GM19238 (cell line): Measurements from ENCODE around the gene CPO.
"Not testable (repeated sequence)": the region's sequence is repeated elsewhere in the genome, so short reads cannot be mapped to it uniquely, and the experiment has no call there.

Experiments used
- DNase-seq: peaks from one replicate; pipeline ENCODE4 v3.0.0; 2011; ENCODE audit warnings: low spot score; ENCODE audit not compliant: insufficient read length

Gene CPO, protein sequence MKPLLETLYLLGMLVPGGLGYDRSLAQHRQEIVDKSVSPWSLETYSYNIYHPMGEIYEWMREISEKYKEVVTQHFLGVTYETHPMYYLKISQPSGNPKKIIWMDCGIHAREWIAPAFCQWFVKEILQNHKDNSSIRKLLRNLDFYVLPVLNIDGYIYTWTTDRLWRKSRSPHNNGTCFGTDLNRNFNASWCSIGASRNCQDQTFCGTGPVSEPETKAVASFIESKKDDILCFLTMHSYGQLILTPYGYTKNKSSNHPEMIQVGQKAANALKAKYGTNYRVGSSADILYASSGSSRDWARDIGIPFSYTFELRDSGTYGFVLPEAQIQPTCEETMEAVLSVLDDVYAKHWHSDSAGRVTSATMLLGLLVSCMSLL

DNA sequence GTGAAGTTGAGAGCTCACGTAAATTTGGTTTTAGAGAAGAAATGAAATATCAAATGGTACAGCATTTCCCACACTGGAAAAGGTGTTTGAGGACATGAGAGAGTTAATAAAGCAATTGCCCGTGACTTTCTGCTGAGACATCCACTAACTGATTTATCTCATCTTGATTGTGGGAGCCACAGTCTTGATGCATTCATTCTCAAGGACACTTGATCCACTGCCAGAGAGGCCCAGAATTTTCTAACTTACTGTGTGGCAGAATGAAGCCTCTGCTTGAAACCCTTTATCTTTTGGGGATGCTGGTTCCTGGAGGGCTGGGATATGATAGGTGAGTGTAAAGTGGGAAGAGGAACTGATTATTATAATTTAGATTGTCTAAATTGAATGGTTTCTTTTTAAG, at the start of gene CPO:
CPO (plus strand) TSS at position 179 of the 400 bp plus-strand sequence; CDS start at position 261, 82 bp downstream.
- DNase-seq: no peak

DNA sequence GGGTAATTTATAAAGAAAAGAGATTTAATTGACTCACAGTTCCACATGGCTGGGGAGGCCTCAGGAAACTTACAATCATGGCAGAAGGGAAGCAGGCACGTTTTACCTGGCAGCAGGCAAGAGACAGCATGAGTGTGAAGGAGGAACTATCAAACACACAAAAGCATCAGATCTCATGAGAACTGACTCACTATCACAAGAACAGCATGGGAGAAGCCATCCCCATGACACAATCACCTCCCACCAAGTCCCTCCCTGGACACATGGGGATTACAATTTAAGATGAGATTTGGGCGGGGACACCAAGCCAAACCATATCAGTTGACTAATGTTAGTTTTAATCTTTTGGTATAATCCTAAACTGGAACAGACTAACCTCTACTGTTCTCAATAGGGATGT, 49.1 kb upstream of the CPO start:
- no peak for DNase-seq

DNA sequence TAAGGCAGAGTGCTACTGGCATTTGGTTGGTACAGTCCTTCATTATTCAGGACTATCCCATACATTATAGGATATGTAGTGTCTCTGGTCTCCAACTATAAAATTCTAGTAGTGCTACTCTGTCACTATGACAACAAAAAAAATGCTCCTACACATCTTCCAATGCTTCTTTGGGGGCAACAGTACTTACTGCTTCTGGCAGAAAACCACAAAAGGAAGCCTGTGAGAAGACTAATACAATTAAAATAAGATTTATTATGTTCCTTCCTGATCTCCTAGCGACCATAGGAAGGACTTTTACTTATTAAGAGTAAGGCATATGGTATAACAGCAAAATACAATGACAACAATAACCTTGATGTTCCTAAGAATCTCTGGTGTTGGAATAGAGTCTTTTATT, 48.4 kb upstream of the CPO start:
- no peak for DNase-seq

DNA sequence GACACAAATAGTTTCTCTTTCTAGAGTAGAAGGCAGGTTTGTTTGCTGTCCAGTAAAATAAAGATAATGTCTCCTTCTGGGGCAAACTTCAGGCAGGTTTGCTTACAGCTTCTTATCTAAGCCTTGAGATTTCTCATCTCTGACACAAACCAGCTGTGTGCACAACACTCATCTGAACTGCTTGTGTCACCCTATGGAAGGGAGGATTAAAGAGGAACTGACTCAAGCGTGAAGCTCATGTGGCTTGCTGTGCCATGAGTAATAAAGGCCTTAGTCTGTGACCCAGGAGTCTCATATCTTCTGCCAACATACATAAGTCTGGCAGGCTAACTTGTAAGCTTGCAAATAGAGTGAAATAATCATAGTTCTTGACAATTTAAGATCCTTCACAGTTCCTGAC, 24.2 kb upstream of the CPO start:
- no peak for DNase-seq

DNA sequence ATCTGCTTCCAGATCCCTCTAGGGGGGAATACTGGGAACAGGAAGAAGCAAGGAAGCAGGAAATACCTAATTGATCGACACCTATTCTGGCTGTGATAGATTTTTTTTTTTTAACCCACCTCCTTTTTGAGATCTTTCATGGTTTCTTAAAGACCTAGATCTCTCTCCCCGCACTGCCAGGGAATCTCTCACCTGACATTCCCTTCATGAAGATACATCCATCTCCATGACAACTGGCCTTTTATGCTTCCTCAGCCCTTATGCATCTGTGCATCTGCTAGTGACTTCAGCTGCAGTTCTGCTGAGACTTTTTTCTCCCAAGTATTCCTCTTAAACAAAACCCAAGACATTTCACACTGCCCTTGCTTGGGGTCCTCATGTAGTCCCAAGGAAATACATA, 21.1 kb upstream of the CPO start:
- no peak for DNase-seq

DNA sequence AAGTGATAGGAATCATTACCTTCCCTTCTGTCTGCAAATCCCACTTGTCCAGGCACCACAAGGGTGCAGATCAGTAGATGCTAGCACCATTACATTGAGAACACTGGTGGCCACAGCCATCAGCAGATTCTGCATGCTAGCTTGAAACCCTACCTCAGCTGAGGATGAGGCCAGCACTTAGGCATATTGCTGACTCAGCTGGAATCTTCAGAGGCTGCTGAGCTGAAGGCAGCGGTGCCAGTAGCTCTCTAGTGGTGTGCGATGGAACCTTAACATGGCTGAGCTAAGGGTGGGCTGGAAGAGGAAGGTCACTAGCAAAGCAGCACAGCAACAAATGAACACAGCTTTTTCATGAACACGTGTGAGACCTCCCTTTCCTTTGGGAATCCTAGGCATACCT, 19.0 kb upstream of the CPO start:
- no peak for DNase-seq

DNA sequence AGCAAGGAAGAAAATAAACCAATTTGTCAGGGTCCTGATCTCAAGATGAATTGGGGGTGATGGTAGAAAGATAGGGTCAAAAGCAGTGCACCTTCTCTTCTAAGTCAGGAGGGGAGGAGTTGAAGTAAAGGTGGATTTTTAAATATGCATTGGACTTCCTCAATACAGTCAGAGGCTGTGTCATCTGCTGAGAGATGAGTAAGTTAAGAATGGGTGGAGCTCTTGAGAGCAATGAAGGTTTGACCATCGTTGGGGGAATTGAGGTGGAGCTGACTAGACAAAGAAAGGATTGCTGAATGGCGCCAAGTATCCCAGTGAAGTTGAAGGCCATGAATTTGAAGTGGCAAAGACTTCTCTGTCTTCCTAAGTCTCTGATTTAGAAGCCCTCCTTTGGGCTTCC, 18.4 kb upstream of the CPO start:
- DNase-seq: no peak

DNA sequence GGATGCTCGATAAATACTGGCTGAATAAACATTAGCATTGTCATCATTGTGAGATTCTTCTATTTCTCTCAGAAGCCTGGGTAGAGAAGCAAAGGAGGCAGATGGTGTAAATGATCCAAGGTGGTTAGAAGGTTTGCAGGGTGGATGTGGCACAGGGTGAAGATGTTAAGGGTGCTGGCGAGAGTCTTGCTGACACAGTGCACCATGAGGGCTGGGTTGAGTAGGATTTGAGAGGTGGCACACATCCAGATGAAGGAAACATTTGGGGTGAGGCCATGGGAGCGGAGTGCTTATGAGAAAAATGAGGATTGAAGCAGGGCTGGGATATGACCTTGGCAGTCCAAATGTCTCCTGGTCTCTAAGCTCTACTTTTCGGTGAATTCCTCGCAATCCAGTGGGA, 17.8 kb upstream of the CPO start:
- DNase-seq: no peak

DNA sequence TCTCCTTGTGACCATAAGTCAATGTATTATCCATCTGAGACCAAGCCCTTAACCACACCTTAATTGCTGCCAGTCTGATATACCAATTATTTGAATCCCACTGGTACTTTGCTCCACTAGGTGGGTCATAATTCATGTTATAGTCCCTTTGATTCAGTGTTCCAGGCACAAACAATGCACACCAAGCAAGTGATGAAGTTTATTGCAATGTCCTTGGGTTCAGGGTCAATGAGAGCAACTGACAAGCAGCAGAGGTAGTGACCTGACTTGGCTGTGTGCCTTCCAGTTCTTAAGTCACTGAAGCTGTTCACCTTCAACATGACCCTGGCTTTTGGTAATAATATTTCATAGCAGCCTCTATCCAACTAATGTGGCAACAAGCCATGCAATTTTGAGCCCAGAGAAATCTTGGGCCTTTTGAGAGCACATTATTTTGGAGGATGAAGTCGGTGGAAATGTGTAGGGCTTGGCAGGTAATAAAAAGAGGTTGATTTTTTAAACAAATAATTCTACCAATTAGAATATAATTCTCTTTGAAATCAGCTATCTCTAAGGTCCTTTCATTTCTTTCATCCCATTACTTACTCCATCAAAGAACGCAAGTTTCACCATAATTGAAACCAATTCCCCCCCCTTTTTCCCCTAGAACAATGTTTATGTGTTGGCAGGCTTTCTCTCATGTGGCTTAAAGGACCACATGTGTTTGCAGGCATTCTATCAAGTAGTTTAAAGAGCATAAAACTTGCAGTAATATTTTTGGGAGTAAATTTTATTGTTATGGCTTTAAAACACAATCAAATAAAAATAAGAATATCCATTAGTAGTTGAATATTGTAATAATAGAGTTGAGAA, 3.1 kb upstream of the CPO start:
- DNase-seq: no peak

DNA sequence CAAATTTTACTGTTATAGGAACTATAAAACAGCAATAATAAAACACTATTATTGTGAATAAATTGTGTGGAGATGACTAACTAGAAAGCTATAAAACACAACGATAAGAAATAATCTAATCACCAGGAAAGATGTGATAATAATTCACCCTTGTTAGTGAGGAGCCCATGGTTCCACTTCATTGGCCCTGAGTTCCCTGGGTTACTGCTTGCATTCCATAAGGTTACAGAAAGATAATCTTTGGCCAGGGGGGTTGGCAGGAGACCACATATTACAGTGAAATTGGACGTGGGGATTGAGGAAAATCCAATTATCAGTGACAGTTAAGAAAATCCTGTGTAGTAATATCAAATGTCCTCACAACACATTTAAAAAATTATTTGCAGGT, 2.5 kb upstream of the CPO start:
- DNase-seq: no peak

DNA sequence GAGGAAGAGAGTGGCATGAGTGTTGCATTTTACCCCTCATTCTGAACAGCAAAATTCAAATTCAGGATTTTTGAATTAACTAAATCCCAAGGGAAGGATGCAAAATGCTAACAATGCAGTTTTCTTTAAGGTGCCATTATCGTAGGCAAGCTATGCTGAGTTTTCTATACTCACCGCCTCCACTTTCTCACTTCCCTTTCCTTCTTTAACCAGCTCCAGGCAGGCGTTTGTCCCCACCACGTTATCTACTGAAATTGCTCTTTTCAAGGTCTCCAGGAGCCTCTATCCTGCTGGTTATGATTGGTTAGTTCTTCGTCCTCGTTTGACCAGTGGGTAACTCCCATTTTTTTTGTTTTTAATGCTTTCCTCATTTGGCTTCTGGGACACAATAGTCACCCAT, 1.8 kb upstream of the CPO start:
- no peak for DNase-seq

DNA sequence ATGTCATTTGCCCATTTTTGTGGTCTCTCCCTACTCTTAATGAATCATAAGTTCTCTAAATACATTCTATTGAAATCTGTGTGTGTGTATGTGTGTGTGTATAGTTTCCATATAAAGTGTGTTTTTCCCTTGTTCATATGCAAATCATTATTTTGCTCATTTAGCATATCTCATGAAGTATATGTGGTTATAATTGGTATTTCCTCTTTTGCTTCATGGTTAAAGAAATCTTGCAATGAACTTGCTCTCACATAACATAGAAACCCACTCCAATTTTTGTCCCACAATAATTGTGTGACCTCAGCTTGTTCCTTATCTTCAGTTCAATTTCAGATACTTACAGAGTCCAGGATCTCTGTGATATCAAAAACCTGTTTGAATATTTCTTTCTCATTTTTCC, 1.2 kb downstream of the CPO start:
- no peak for DNase-seq

DNA sequence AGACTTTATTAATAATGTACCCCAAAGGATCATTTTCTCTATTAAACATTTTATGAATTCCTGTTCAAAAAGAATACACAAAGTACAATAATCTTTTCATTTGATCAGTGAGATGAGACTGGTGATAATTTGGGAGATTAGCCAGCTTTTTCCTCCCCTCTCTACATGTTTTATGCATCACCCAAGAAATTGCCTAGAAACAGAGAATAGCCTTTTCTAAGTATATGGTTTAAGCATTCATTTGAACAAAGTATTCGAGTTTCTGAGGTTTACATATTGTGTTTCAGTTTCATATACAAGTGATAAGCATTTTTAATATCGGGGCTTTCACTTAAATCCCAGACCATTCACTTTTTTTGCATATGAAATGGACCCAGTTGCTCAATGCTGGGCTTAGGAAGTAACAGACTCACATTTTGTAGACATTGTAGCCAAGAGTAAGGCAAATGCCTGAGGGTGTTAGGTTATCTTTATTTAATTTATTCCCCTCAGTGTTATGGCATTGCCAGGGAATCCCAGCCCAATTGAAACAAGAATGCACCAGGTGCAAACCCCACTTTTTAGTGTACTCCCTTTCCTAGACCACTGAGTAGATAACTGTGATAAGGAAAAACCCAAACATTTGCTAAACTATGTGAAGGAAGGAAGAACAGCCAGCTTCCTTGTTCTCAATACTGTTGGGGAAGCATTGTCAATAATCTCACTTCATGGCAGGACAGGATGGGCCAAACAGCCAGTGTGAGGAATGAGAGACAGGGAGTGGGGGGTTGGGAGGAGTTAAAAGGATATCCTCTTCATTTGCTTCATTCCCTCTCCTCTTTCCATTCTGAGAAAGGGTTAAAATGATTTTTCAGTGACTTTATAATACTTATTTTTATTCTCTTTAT, 3.5 kb downstream of the CPO start:
- no peak for DNase-seq

DNA sequence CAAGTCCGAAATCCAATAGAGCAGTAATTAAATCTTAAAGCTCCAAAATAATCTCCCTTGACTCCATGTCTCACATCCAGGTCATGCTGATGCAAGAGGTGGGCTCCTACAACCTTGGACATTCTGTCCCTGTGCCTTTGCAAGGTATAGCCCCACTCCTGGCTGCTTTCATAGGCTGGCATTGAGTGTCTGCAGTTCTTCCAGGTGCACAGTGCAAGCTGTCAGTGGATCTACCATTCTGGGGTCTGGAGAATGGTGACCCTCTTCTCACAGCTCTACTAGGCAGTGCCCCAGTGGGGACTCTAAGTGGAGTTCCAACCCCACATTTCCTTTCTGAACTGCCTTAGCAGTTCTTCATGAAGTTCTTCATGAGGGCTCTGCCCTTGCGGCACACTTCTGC, 14.1 kb downstream of the CPO start:
- DNase-seq: not testable (repeated sequence)

DNA sequence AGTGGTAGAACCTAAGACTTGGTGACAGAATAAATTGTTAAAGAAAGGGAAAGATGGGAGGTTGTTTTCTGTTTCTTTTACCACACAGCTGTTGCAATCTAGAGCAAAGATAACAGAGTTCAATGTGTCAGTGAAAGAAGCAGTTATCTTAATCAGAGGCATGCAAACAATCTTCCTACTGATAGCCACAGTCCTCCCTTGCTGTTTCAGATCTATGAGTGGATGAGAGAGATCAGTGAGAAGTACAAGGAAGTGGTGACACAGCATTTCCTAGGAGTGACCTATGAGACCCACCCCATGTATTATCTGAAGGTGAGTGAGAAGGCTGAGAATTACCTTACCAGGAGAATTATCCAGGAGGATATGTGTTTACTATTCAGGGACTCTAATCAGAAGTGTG, 15.9 kb downstream of the CPO start:
- DNase-seq: no peak

DNA sequence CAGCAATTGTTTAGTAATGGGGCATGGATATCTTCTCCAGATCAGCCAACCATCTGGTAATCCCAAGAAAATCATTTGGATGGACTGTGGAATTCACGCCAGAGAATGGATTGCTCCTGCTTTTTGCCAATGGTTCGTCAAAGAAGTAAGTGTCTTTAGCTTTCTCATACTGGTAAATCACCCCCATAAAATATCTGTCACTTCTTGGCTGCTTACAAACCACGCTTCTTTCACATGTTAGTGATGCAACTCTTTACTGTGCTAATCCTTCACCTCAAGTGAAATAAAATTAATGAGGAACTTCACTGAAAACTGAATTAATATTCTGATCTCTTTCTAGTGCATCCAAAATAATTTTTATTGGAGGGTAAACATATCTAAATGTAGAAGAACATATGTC, 18.9 kb downstream of the CPO start:
- no peak for DNase-seq

DNA sequence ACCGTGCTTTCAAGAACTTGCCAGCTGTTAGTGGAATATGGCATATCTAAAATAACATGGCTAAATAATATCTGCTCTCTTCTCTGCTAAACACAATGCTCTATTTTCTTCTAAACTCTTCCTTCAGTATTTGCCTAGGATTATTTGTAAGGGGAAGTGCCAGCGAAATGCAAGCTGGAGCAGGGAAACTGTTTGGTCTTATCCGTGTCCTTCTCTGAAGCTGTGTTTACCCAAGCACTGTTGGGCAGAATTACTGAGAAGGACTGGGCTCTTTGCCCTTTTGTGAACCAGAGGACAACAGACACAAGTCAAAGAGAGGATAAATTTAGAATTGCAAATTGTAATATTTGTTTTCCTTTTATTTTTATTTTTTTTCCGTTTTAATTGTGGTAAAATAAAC, 23.6 kb downstream of the CPO start:
- no peak for DNase-seq

DNA sequence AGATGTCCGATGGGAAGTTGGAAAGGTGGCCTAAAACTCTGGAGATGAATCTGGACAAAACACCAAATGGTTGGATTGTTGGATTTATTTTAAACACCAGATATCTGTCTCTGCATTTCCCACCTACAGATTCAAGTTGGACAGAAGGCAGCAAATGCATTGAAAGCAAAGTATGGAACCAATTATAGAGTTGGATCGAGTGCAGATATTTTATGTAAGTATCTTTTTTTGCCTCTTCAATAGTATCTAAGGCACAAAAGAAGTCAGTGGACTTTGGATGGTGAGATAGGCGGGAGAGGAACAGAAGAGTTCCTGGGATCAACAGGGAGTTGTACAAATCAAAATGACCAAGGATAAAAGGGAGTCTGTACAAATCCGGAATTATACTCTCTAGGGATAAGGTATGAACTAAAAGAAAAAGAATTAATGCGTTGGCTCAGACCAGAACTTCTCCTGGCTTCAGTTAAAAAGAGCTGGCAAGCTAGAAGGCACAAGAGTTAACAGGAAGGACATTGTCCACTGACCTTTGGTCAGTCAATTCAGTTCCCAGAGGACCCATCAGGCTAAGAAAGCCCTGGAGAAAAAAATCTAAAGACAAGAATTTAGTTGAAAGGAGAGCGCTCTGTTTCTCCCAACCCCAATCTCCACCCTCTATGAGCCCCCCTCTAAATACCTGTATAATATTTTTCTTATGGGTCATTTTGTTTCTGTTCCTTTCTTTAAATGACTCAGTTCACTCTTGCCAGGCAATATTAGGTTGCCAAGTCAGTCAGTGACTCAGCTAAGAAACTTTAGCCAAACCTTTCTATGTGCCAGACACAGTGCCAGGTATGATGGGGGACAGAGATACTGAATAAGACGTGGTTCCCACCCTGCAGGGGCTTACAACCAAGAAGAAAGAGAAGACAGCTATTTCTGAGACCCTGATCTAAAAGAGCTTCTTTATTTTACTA, 29.1 kb downstream of the CPO start:
- no peak for DNase-seq

DNA sequence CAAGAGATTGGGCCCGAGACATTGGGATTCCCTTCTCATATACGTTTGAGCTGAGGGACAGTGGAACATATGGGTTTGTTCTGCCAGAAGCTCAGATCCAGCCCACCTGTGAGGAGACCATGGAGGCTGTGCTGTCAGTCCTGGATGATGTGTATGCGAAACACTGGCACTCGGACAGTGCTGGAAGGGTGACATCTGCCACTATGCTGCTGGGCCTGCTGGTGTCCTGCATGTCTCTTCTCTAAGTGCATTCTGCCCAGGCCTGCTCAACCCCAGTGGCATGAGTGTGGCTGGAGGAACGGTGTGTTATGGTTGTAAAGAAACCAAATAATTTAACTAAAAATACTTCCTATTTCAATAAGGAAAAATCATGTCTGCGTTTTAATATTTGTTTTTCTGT, 29.9 kb downstream of the CPO start:
- DNase-seq: no peak

DNA sequence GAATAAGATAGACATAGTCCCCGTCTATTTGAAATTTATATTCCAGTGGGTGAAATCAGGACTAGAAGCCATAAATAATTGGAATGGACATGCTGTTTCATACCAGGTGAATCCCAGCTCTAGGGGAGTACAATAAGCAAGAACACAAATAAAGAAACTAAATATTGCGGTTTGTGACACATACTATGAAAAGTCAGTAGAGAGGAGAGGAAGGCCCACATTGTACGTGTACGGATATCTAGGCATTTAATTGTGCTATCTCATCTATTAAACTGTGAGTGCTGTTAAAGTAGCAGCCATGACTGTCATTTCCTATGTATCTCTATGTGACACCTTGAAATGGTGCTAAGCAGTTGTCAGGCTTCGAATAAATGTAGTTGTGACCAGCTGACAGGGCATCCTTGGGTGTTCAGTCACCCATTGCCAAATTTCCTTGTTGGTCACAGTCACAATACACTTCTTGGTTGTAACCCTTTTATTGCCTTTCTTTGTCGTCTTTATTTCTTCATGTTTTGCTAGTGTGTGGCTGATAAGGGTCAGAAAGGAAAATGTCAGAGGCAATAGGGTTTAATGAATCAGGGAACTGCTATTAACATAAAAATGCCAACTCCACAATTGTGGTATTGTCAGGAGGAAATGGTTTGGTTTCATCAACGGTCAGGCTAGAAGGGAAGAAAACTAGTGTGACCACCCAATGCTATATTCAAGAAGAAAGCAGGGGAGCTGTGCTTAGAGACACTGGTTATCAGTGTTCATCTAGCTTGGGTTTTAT, 31.5 kb downstream of the CPO start:
- no peak for DNase-seq
